H9 (cell line): ENCODE results near the gene MIA3. TPM values are rescaled to one million over a fixed set of nuclear protein-coding genes. Genes with fewer than 3 reads are reported as not detected.

Experiments
- DNase-seq: peaks from one replicate; pipeline ENCODE4 v3.0.0-alpha.2; 2017
- H2AFZ ChIP-seq: one replicate; pipeline ENCODE4 v1.6.1; 2013; ENCODE audit warnings: mild to moderate bottlenecking, low read length, control low read depth, moderate library complexity
- H2AK5ac ChIP-seq: 2 replicates; pipeline ENCODE4 v1.6.1; 2013; ENCODE audit warnings: low read length, control low read depth, mixed read lengths; ENCODE audit not compliant: insufficient read length
- H2BK120ac ChIP-seq: one replicate; pipeline ENCODE4 v1.6.1; 2013; ENCODE audit warnings: low read depth, mild to moderate bottlenecking, low read length, control low read depth, inconsistent platforms; ENCODE audit not compliant: poor library complexity, severe bottlenecking
- H2BK12ac ChIP-seq: 2 replicates; pipeline ENCODE4 v1.6.1; 2013; ENCODE audit warnings: low read length, control low read depth, mixed read lengths, low read depth; ENCODE audit not compliant: insufficient read length
- H2BK15ac ChIP-seq: 2 replicates; pipeline ENCODE4 v1.6.1; 2013; ENCODE audit warnings: low read depth, low read length, control low read depth
- H2BK20ac ChIP-seq: one replicate; pipeline ENCODE4 v1.6.1; 2013; ENCODE audit warnings: low read depth, mild to moderate bottlenecking, low read length, control low read depth, inconsistent platforms; ENCODE audit not compliant: poor library complexity, severe bottlenecking
- H2BK5ac ChIP-seq: 2 replicates; pipeline ENCODE4 v1.6.1; 2013; ENCODE audit warnings: low read length, control low read depth, mixed read lengths; ENCODE audit not compliant: insufficient read length
- H3K14ac ChIP-seq: 2 replicates; pipeline ENCODE4 v1.6.1; 2013; ENCODE audit warnings: low read length, control low read depth; ENCODE audit not compliant: insufficient read depth
- H3K18ac ChIP-seq: 2 replicates; pipeline ENCODE4 v1.6.1; 2013; ENCODE audit warnings: low read depth, mild to moderate bottlenecking, mixed read lengths, low read length, control low read depth; ENCODE audit not compliant: insufficient read length
- H3K23ac ChIP-seq: 2 replicates; pipeline ENCODE4 v1.6.1; 2013; ENCODE audit warnings: low read length, control low read depth, mixed read lengths, low read depth; ENCODE audit not compliant: insufficient read length
- H3K23me2 ChIP-seq: 2 replicates; pipeline ENCODE4 v1.6.1; 2013; ENCODE audit warnings: low read depth, mild to moderate bottlenecking, mixed read lengths, low read length, control low read depth; ENCODE audit not compliant: insufficient read length, poor library complexity, severe bottlenecking
- H3K27ac ChIP-seq: 2 replicates; pipeline ENCODE4 v1.5.1; 2013; ENCODE audit warnings: low read length, control low read depth, mixed read lengths, low read depth; ENCODE audit not compliant: insufficient read length
- H3K27me3 ChIP-seq: 2 replicates; pipeline ENCODE4 v1.6.1; 2013; ENCODE audit warnings: low read length, control low read depth, inconsistent platforms; ENCODE audit not compliant: insufficient read depth
- H3K4ac ChIP-seq: 2 replicates; pipeline ENCODE4 v1.6.1; 2013; ENCODE audit warnings: low read depth, mild to moderate bottlenecking, control low read depth, inconsistent platforms, low read length, moderate library complexity
- H3K4me1 ChIP-seq: 2 replicates; pipeline ENCODE4 v1.6.1; 2013; ENCODE audit warnings: low read length, control low read depth, inconsistent platforms; ENCODE audit not compliant: insufficient read depth
- H3K4me2 ChIP-seq: 2 replicates; pipeline ENCODE4 v1.6.1; 2013; ENCODE audit warnings: low read length, control low read depth, mixed read lengths; ENCODE audit not compliant: insufficient read length, insufficient read depth
- H3K56ac ChIP-seq: 2 replicates; pipeline ENCODE4 v1.6.1; 2013; ENCODE audit warnings: low read depth, mild to moderate bottlenecking, mixed read lengths, low read length, control low read depth; ENCODE audit not compliant: insufficient read length
- H3K79me1 ChIP-seq: 2 replicates; pipeline ENCODE4 v1.6.1; 2013; ENCODE audit warnings: low read depth, mild to moderate bottlenecking, moderate library complexity, low read length, control low read depth, inconsistent platforms; ENCODE audit not compliant: insufficient read depth, poor library complexity, severe bottlenecking
- H3K79me2 ChIP-seq: 2 replicates; pipeline ENCODE4 v1.6.1; 2013; ENCODE audit warnings: low read length, control low read depth, inconsistent platforms; ENCODE audit not compliant: insufficient read depth
- H3K9ac ChIP-seq: 2 replicates; pipeline ENCODE4 v1.6.1; 2013; ENCODE audit warnings: low read length, control low read depth, mixed read lengths; ENCODE audit not compliant: insufficient read length; ENCODE audit errors: extremely low read depth
- H3K9me3 ChIP-seq: one replicate; pipeline ENCODE4 v1.6.1; 2013; ENCODE audit warnings: low read depth, low read length, inconsistent platforms; ENCODE audit not compliant: control insufficient read depth
- H3T11ph ChIP-seq: one replicate; pipeline ENCODE4 v1.6.1; 2013; ENCODE audit warnings: mild to moderate bottlenecking, low read length, control low read depth, inconsistent platforms
- H4K20me1 ChIP-seq: one replicate; pipeline ENCODE4 v1.6.1; 2013; ENCODE audit not compliant: control insufficient read depth, insufficient read length, insufficient read depth
- H4K5ac ChIP-seq: 2 replicates; pipeline ENCODE4 v1.6.1; 2013; ENCODE audit warnings: low read depth, mild to moderate bottlenecking, mixed read lengths, low read length, control low read depth; ENCODE audit not compliant: insufficient read length
- H4K8ac ChIP-seq: replicated peaks from 2 replicates; pipeline ENCODE4 v1.6.1; 2013; ENCODE audit warnings: low read length, control low read depth, mixed read lengths, low read depth; ENCODE audit not compliant: insufficient read length
- H4K91ac ChIP-seq: 2 replicates; pipeline ENCODE4 v1.6.1; 2013; ENCODE audit warnings: low read depth, mild to moderate bottlenecking, moderate library complexity, mixed read lengths, low read length, control low read depth; ENCODE audit not compliant: insufficient read length
- H3K27ac Mint-ChIP-seq, 3 experiments: 2 replicates in 2 of 3; 3 replicates in 1 of 3; pipeline ENCODE4 v1.8.0; 2020 to 2021; ENCODE audit warnings: mixed read lengths in 3 of 3, mild to moderate bottlenecking in 1 of 3, moderate library complexity in 1 of 3
- H3K27me3 Mint-ChIP-seq: 2 replicates; pipeline ENCODE4 v1.8.0; 2021; ENCODE audit warnings: low read depth, mild to moderate bottlenecking, moderate library complexity, mixed read lengths
- H3K36me3 Mint-ChIP-seq, 3 experiments: 2 replicates in 2 of 3; 3 replicates in 1 of 3; pipeline ENCODE4 v1.8.0; 2020 to 2021; ENCODE audit warnings: low read depth in 3 of 3, mixed read lengths in 3 of 3; ENCODE audit not compliant: insufficient read depth in 1 of 3
- H3K4me1 Mint-ChIP-seq, 2 experiments: 2 replicates each; pipeline ENCODE4 v1.8.0; 2020; ENCODE audit warnings: mixed read lengths in 2 of 2
- H3K4me3 Mint-ChIP-seq, 2 experiments: 2 replicates in 1 of 2; 3 replicates in 1 of 2; pipeline ENCODE4 v1.8.0; 2020 to 2021; ENCODE audit warnings: mild to moderate bottlenecking in 2 of 2, mixed read lengths in 2 of 2, moderate library complexity in 1 of 2
- H3K9me3 Mint-ChIP-seq, 2 experiments: 2 replicates in 1 of 2; 3 replicates in 1 of 2; pipeline ENCODE4 v1.8.0; 2020; ENCODE audit warnings: mild to moderate bottlenecking in 2 of 2, mixed read lengths in 2 of 2, moderate library complexity in 1 of 2
- CTCF ChIP-seq: fragments of 200-600 bp; sonication (generic); conservative IDR thresholded peaks from 3 replicates; pipeline ENCODE4 v1.8.0; 2021; ENCODE audit warnings: antibody characterized with exemption, mild to moderate bottlenecking
- WGBS: extraction: QIAGEN DNeasy Blood & Tissue Kit; methylation state at CpG from one replicate; pipeline ENCODE4 v1.1.7; 2013; ENCODE audit warnings: missing lambda C conversion rate, low lambda C conversion rate, mixed read lengths; ENCODE audit not compliant: insufficient read length; ENCODE audit errors: extremely low coverage; 5-methylcytosine and 5-hydroxymethylcytosine counted together
- total RNA-seq: library from RNA; stranded (reverse); gene quantifications from 2 replicates; pipeline ENCODE4 v1.2.1, GENCODE V29; 2021

Gene MIA3
- total RNA-seq, 1 experiment from 2014 or later, result 55.5 TPM

GRCh38 chr1:222643606-222643937 lies 25.7 kb downstream of the MIA3 start:
- no peak overlapping the region for H2BK5ac ChIP-seq
- H2BK15ac ChIP-seq, result no peak overlapping the region
- H3K14ac ChIP-seq, result peak overlapping the region; percentile 49; the same call in 1 of the 2 replicates
- peaks cover 9 to 22% (median 21%) of the 10 kb centered on the region in 3 experiments; a peak in 6 of 7 replicates for H3K36me3 Mint-ChIP-seq
- no peak overlapping the region for H3K4ac ChIP-seq
- H3K23ac ChIP-seq, result no peak overlapping the region
- H3K18ac ChIP-seq, result peak overlapping the region; percentile 69
- peak overlapping the region; percentile 33 for H3K27ac ChIP-seq
- peaks cover 12% of the 10 kb centered on the region for H3K23me2 ChIP-seq
- H3K9me3 Mint-ChIP-seq, result no peaks in the 10 kb centered on the region
- peak overlapping the region; percentile 89 to 99 (median 95) for H3K27ac Mint-ChIP-seq
- peak overlapping the region; percentile 66 for H3K9ac ChIP-seq
- H4K91ac ChIP-seq, result no peak overlapping the region
- no peaks in the 10 kb centered on the region for H3K79me2 ChIP-seq
- no peak for TF ChIP-seq CTCF
- no peaks in the 10 kb centered on the region; the same call in 1 of the 2 replicates for H3K4me1 ChIP-seq
- H4K8ac ChIP-seq, result no peak overlapping the region
- no peak overlapping the region for H3K56ac ChIP-seq
- H2AK5ac ChIP-seq, result no peak overlapping the region
- no peak overlapping the region for H2BK20ac ChIP-seq
- DNase-seq, result no peak
- H3K9me3 ChIP-seq, result no peaks in the 10 kb centered on the region
- H3K4me2 ChIP-seq, result peak overlapping the region; percentile 99
- H3K4me1 Mint-ChIP-seq, result peaks cover 13 to 14% of the 10 kb centered on the region in 2 experiments
- no peak overlapping the region for H2AFZ ChIP-seq
- H3K79me1 ChIP-seq, result no peaks in the 10 kb centered on the region
- no peak overlapping the region for H2BK12ac ChIP-seq
- no peak overlapping the region for H2BK120ac ChIP-seq
- no peak overlapping the region for H3T11ph ChIP-seq
- WGBS, result no CpG with 5 or more reads among the region's 10 CpGs
- no peaks in the 10 kb centered on the region for H4K20me1 ChIP-seq
- no peak overlapping the region for H4K5ac ChIP-seq
- H3K27me3 Mint-ChIP-seq, result no peaks in the 10 kb centered on the region
- H3K27me3 ChIP-seq, result no peaks in the 10 kb centered on the region
- H3K4me3 Mint-ChIP-seq, result peak overlapping the region; percentile 93 to 97
